DMS153 (cell line): ENCODE results near the gene DNAJC1.

Experiments used
- DNase-seq: peaks from one replicate; lab custom pipeline; 2025; lab: John Stamatoyannopoulos, UW

The DNAJC1 gene

GRCh38 chr10:21758696-21759095 is 244.8 kb downstream of the DNAJC1 start:
- no peak for DNase-seq

DNA sequence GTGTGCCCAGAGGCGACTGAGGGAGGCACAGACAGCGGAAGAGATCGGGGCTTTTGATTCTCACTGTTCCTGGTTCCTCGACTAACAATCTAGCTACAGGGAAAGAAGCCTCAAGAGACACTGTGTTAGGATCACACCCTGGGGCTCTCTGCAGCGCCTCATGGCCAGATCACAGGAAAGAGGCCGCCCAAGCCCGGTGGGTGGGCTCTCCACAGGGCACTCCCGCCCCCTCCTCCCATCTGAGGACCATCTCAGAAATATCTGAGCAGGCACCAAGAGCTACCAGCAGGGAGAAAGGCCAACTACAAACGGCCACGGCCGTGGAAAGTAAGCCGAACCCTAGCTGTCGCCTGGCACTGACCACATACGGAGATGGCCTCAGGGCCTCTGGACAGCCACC is 245.3 kb downstream of the DNAJC1 start:
- DNase-seq, result no peak

DNA sequence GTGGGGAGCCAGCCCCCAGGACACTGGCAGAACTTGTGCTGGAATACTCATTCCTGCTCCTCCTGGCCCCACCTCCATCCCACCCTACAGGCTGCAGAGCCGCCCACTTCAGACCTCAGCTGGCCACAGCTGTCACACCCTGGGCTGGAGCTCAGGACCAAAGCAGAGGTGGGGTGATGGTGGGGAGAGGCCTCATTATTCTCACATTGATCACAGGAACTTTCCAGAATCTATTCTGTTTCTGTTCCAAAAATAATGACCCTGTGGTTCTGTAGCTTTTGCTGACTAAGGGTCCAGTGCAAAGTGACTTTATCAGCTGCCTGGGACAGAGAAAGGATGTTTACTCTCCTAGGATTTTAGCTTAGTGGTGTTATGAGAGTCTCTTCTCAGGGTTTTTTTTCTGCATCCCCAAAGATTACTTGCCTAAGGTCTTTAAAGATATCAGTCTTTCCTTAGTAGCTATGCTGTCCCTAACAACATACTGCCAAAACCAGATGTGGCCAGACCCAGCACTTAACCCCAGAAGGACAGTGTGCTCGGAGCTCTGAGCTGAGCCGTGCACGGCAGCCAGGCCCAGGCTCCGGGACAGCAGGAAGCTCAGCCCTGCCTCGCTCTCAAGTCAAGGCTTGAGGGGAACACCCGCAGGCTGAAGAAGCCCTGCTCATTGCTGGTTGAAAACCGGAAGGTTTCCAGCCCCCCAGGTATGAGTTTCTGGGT is 246.2 kb downstream of the DNAJC1 start:
- DNase-seq, result no peak

- no peak for DNase-seq
Measured at GRCh38 chr10:21756707-21757106, 246.8 kb downstream of the DNAJC1 start.

- no peak for DNase-seq
Measured at GRCh38 chr10:21754410-21755011, 249.0 kb downstream of the DNAJC1 start.

DNA sequence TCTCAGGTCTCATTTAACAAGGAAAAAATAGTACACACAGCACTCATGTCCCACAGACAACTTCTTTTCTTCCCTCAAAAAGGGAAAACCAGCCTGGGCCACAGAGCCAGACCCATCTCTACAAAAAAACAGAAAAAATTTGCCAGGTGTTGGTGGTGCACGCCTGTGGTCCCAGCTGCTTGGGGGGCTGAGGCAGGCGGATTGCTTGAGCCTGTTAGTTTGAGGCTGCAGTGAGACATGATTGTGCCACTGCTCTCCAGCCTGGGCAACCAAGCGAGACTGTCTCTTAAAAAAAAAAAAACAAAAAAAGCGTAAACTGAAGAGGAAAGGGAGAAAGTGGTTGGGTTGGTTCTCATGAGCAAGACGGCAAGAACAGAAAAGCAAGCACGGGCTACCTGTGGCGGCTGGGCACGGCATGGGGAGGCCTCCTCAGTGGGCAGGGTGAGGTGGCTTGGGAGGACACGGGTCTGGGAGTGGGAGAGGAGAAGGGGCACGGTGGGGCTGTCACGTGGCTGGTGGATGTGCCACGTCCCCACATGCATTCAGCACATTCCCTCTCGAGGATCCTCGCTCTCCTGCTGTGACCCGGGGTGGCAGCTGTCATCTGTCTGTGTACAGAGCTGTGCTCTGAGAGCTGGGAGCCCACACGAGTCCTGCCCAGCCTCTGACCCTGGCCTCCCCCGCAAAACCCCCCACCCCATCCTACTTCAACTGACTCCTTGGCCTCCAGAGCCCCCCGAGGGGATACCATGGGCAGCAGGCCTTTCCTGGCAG is 249.8 kb downstream of the DNAJC1 start:
- DNase-seq, result no peak

DNA sequence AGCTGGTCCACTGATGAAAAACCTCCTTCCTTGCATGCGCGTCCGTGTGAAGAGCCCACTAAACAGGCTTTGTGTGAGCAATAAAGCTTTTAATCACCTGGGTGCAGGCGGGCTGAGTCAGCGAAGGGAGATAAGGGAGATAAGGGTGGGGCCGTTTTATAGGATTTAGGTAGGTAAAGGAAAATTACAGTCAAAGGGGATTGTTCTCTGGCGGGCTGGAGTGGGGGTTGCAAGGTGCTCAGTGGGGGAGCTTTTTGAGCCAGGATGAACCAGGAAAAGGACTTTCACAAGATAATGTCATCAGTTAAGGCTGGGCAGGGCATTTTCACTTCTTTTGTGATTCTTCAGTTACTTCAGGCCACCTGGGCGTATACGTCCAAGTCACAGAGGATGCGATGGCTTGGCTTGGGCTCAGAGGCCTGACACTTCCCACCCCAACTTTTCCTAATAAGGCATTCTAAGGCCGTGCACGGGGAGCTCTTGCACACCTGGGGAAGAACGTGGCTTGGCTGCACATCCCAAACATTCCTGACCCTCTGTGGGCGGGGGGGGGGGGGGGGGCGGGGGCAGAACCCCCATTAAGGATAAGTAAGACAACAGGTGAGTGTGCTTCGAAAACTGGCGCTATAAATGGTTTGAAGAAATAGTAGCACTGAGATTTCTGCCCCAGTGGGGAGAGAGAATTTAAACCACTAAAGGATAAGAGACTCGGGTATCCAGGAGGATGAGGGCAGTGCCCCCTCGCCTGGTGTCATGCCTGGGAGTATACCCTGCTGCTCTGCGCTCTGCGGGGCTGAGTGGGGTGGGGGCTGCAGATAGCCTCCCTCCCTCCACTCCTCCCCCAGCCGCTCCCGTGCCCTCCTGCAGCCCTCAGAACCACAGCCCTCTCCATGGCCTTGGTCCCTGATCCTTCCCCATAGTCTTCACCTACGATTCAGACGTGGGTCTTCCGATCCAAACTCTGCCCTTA is 251.9 kb downstream of the DNAJC1 start:
- DNase-seq, result no peak

DNA sequence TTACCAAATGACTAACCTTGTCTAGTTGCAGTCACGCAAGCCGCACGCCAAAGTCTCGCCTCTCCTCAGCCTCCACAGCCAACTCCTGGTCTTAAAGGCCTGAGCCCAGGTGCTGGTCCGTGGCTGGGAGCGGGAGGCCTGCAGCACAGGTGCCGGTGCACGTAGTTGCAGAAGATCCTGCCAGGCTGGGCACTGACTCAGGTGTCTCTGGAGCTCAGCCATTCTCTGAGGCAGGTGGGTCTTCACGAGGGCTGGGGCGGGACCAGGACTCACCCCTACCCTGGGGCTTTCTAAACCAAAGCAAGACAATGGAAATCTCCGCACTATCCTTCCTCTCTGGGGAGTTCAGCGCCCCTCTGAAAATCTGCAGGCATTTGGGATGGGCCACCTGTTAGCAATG is 253.1 kb downstream of the DNAJC1 start:
- no peak for DNase-seq

DNA sequence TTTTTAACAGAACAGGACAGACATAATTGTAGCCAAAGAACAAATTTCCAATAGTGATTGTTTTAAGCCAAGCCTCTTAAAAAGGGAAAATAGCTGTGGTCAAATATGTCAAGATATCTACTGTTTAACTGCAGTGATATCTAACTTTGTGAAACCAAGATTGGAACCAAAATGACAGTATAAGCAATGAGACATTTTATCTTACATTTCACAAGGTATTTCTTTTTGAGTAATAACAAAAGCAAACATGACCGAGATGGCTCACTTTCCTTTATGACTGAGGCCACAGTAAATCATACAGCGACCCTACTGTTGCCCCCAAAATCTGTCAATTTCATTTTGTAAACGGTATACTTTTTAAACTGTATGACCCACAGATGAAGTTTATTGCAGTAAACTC is 253.7 kb downstream of the DNAJC1 start:
- no peak for DNase-seq

GRCh38 chr10:21747809-21748208 is 255.7 kb downstream of the DNAJC1 start:
- no peak for DNase-seq

GRCh38 chr10:21746118-21746517 is 257.4 kb downstream of the DNAJC1 start:
- no peak for DNase-seq

GRCh38 chr10:21744223-21744622 is 259.3 kb downstream of the DNAJC1 start:
- no peak for DNase-seq

DNA sequence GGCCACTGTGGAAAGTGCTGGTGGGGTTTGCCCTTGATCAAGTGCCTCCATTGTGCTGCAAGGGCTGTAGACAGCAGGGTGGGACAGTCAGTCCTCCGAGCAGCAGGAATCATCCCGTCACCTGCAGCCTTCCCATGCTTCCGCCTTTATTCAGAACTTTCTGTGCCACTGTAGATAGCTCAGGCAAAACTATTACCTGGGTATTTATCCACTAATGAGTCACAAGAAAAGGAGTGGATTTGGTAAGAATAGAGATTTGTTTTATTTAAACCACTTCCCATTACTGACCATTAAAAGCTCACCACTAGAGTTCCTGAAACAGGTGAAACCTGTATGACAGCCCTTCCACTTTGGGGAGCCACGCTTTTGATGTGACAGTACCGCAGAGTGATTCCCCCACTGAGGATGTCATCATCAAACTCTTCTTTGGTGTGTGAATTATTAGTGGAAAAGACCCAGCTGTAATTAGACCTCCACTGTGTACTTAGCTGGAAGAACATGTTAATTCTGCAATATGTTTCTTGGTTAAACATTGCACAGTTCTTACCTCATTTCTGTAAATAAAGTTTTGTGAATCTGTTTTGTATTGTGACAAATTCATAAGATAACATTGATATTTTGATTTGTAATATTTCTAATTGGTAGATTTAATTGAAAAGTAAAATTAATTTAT is 260.7 kb downstream of the DNAJC1 start:
- no peak for DNase-seq

- DNase-seq, result no peak
Measured at GRCh38 chr10:21740989-21741388, 262.5 kb downstream of the DNAJC1 start.

DNA sequence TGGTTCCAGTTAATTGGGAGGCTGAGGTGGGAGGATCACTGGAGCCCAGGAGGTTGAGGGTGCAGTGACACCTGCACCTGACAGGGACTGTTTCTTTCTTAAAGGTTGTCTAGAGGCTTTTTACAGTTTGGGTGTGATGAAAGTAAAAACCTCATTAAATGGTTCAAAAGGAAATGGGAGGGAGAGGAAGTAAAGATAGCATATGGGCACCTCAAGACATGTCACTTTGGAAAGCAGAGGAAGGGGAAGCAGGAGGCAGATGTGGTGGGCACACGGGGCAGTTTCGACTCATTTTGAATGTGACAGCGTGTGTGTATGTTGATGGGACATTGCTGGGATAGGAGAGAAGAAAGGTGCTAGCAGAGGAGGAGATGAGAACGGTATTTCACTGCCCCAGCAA is 266.4 kb downstream of the DNAJC1 start:
- no peak for DNase-seq

DNA sequence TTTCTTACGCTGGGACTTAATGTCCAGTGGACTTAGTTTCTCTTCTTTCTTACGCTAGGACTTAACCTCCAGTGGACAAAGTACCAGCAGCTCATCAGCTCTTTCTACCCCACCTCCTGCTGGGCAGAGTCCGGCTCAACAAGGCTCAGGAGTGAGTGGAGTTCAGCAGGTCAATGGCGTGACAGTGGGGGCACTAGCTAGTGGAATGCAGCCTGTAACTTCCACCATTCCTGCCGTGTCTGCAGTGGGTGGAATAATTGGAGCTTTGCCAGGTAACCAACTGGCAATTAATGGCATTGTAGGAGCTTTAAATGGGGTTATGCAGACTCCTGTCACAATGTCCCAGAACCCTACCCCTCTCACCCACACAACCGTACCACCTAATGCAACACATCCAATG is 269.8 kb downstream of the DNAJC1 start:
- DNase-seq, result no peak

DNA sequence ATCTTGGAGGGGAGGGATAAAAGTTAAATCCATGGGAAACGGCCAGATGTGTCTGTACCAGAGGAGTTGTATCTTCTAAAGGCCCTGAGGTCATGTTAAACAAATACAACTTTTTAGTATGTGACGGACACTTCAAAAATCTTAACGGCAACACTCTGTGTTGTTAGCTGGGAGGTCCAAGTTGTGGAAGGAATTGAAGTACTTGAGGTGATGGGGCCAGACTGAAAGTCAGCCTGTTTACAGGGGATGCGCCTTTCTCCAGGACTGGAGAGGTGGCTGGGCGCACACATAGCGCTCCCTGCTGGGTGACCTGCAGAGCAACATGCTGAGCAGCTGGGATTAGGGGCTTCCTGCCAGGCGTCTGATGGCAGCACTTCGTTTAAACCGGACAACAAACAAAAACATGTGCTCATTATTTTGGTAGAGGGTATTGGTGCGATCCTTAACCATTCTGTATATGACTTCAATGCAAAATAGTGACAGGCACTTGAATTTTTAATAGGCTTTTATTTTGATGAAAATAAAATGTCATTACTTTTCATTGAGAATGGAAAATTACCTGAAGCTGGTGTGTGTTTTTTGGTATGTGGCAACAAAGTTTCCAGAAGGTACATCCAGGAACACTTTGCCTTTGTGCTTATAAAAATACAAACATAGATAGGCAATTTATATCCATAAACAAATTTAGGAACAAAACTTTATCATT is 271.3 kb downstream of the DNAJC1 start:
- DNase-seq, result no peak

GRCh38 chr10:21728618-21729017 is 274.9 kb downstream of the DNAJC1 start:
- DNase-seq, result no peak

DNA sequence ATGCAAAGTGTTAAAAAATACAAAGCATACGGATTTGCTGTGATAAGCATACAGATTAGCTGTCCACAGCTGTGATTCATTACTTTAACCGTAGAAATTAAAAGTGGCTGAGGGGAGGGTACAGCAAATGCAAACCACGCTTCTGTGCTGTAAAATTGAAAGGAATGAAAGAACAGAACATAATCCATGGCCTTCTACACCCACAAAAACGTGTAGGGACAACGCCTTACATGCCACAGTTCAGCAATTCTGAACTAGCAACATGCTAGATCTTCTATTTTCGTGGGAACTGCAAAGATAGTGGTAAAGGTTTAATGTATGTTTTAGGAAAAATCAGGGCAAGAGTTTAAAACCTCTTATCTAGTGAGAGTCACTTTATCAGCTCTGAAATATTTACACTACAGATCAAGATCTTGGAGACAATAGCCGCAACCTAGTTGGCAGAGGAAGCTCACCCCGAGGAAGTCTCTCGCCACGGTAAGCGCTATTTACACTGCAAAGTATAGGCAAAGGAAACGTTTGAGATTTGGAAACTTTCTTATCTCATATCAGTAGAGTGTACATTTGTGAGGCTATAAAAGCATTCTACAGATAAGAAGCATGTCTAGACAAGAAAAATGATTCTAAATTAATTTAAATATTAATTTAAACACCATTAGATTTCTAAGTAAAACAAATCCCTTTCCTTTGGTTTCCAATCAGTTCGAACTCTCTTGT is 275.9 kb downstream of the DNAJC1 start:
- no peak for DNase-seq

DNA sequence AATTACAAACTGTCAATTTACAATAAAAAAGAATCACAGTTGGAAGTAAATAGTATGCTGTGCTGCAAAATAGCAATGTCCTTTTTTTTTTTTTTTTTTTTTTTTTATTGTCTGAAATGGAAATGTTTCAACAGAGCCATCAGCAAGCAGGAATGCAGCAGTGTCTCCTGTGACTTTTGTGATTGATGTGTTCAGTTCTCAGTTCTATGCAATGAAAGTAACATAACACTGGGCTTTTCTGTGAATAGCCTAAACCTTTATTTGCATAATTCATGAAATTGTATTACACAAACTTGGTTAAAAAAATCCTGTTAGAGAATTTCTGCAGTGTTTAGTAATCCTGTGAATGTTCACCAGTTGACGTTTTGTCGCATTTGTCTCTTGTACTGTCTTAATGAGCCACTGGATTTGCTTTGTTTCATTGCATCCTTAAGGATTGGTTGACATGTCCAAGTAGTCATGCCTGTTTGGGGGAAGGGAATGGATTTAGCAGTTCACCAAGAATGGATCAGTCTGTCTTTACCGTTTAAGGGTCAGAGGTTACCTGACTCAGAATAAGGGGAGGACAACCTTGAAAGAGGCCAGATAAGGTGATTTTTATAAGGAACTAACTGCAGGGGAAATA is 276.8 kb downstream of the DNAJC1 start:
- no peak for DNase-seq
